GM18502 (cell line): ENCODE results near the gene RUFY3.
"Not testable (repeated sequence)": the region's sequence is repeated elsewhere in the genome, so short reads cannot be mapped to it uniquely, and the experiment has no call there.

Experiments
- ATAC-seq: cut with Tn5 transposase; IDR thresholded peaks from one replicate; pipeline ENCODE4 v1.9.1; 2021; ENCODE audit warnings: mild to moderate bottlenecking; ENCODE audit not compliant: unreplicated experiment, poor library complexity

Gene RUFY3

GRCh38 chr4:70769396-70769795, 47.6 kb downstream of the RUFY3 start:
- not testable (repeated sequence) for ATAC-seq

DNA sequence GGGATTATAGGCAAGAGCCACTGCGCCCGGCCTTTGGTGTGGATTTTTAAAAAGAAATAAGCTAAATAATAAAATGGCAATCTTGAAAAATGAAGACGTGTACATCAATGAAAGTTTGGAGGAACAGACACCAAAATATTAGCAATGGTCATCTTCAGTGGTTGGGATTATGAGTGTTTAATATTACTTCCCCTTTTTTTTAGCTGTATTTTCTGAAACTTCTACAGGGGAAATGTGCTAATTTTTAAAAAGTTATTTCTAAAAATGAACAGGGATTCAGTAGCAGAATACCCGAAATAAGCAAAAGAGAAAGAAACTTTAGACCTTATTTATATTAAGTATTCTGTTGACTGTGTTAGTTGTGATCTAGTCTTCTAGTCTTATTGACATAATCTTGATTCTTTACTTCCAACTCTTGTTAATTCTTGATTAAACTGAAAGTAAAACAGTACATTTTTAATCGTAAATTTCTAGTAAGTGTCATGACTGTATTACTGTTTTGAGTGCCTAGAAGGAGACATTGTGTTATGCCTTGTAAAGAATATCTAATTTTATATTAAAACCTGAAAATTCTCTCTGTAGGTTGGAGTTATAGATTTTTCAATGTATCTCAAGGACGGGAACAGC, 51.3 kb downstream of the RUFY3 start:
- peak; percentile 75 for ATAC-seq

DNA sequence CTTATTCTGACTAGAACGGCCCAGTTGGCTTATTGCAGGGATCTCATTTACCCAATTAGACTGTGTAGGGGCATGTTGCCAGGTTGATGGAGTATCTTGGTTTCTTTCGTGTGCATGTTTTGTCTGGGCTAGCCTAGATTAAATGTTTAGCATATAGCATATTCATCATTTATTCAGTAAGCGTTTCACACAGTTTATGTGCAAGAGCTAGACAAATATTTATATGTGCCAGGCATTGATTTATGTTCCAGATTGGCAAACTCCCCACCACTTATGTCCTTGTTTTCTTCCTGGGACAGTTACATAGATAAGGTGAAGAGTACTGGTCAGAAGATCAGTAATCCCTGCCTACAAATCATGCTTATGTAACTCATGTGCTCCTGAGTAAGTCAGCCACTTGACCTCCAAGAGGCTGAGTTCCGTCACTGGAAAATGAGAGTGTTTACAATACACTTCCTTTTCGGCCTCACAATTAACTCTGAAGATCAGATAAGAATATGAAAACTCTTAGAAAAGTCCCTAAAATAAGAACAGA, 57.2 kb downstream of the RUFY3 start:
- ATAC-seq, result no peak

- no peak for ATAC-seq
Measured at GRCh38 chr4:70783096-70783495, 61.3 kb downstream of the RUFY3 start.

GRCh38 chr4:70787496-70787895, 65.7 kb downstream of the RUFY3 start:
- no peak for ATAC-seq

DNA sequence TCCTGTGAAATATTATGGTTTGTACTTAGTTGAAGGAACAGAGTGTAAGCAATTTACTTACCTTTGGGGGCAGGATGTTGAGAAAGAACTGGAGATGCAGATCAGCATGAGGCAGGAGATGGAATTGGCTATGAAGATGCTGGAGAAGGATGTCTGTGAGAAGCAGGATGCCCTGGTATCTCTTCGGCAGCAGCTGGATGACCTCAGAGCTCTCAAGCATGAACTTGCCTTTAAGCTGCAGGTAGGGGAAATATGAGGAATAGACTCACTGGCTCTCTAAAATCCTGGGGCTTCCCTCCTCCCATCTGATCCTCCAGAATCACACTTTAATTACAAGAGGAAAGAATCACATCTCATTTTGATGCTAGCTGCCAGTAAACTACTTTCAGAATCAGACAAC, 67.0 kb downstream of the RUFY3 start:
- ATAC-seq, result no peak

DNA sequence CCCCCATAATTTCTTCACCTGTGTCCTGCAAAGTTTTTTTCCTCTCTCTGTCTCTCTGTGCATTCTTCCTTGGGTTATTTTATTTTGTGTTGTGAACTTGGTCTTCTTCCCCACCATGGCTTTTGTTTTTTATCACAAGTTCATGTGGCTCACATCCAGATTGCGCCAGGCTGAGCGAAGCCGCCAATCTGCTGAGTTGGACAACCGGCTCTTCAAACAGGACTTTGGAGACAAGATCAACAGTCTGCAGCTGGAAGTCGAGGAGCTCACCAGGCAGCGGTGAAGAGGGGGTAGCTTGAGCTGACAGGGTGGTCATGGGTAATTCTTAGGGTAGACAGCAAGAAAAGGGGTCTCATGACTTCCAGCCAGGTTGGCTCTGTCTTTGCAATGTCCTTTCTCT, 71.9 kb downstream of the RUFY3 start:
- no peak for ATAC-seq

- peak; percentile 78 for ATAC-seq
Measured at GRCh38 chr4:70801265-70801809, 79.6 kb downstream of the RUFY3 start.

DNA sequence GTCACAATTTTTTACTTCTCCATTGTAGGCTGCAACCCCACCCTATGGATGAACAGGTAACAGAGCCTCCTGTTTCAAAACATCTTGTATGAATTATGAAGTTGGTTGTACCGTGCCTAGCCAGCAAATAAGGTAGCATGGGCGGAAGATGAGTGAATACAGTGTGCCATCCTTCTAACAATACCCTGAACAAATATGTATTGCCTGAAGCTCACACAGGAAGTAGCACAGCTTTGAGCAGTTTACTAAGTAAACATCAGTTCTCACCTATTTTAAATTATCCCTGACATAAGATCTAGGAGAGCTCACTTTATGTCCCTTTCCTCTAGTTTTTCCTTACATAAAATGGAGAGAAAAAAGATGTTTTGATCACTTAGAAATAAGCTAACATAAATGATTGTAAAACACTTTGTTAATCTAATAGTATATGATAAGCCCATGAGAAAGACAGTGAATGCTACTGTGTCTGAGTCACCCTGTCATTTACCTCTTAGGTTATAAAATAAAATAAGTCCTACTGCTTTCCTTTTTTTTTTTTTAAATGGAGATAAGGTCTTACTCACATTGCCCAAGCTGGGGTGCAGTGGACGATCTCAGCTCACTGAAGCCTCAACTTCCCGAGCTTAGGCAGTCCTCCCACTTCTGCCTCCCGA, 81.3 kb downstream of the RUFY3 start:
- ATAC-seq, result no peak

GRCh38 chr4:70808151-70808550, 86.4 kb downstream of the RUFY3 start:
- no peak for ATAC-seq

DNA sequence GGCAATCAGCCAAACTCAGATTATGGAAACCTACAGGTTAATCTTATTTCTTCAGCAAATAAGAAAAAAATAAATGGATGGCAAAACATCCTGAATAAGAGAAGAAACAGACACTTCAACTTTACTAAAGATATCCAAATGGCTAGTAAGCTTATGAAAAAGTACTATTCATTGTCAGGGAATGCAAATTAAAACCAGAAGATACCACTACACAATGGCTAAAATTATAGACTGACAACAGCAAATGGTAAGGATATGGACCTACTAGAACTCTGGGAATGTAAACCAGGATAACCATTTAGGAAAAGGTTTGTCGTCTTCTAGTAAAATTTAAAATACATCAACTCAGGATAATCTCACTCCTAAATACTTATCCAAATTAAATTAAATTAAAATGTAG, 93.6 kb downstream of the RUFY3 start:
- ATAC-seq, result no peak

- ATAC-seq, result no peak
Measured at GRCh38 chr4:70816894-70817293, 95.1 kb downstream of the RUFY3 start.

- no peak for ATAC-seq
Measured at GRCh38 chr4:70818173-70818855, 96.5 kb downstream of the RUFY3 start.

DNA sequence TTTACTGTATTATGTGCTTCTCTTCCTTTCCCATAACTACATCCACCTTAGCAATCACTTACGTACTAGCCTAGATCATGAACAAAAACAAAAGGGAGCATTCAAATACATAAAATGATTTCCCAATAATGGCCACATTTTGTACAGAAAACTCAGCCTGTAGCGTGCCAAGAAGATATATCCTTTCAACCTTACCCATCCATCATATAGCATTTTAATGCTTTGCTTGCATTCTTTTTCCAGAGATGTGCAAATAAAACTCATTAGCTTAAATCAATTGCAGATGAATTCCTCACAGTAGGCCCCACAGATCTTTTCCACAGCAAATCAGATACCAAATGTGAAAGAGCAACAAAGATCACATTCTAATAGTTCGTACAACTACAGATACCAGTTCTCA, 97.2 kb downstream of the RUFY3 start:
- ATAC-seq, result no peak

DNA sequence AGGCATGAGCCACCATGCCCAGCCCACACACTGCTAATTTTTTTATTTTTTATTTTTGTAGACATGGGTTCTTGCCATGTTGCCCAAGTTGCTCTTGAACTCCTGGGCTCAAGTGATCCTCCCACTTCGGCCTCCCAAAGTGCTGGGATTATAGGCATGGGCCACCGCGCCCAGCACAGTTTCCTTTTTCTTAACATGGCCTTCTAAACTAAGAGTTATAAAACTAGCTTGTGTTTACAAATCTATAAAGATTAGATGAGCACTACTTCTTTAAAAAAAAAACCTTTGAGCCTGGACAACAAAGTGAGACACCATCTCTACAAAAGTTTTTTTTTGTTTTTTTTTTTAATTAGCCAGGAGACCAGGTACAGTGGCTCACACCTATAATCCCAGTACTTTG, 107.3 kb downstream of the RUFY3 start:
- no peak for ATAC-seq

DNA sequence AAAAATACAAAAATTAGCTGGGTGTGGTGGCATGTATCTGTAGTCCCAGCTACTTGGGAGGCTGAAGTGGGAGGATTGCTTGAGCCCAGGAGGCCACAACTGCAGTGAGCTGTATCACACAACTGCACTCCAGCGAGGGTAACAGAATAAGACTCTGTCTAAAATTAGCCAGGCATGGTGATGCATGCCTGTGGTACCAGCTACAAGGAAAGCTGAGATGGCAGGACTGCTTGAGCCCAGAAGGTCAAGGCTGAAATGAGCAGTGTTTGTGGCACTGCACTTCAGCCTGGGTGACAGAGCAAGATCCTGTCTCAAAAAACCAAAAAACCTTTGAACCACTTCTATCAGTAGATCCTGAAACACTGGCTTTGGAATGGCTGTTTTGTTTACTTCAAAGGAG, 107.7 kb downstream of the RUFY3 start:
- no peak for ATAC-seq

DNA sequence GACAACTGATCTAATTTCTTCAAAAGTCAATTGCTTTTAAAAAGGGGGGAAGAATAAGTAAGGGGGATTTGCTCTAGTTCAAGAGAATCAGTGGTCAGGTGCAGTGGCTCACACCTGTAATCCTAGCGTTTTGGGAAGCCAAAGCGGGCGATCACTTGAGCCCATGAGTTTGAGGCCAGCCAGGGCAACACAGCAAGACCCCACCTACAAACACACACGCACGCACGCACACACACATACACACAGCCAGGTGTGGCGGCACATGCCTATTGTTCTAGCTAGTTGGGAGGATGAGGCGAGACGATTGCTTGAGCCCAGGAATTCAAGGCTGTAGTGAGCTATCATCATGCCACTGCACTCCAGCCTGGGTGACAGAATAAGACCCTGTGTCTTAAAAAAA, 108.3 kb downstream of the RUFY3 start:
- ATAC-seq, result no peak

DNA sequence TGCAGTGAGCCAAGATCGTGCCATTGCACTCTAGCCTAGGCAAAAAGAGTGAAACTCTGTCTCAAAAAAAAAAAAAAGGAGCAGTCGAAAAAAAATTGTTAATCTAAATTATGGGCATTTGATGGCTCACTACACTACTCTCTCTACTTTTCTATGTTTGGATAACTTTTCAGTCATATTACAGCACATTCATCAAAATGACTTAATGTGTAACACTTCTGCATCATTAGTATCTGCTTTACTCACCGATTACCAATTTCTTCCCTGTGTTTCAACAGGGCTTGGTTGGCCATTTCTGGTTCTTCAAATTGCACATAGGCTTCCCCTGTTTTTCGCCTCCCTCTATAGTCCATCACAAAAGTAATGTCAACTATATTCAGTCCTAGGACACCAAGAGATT, 109.5 kb downstream of the RUFY3 start:
- ATAC-seq, result no peak

GRCh38 chr4:70833675-70834074, 111.9 kb downstream of the RUFY3 start:
- ATAC-seq, result no peak

DNA sequence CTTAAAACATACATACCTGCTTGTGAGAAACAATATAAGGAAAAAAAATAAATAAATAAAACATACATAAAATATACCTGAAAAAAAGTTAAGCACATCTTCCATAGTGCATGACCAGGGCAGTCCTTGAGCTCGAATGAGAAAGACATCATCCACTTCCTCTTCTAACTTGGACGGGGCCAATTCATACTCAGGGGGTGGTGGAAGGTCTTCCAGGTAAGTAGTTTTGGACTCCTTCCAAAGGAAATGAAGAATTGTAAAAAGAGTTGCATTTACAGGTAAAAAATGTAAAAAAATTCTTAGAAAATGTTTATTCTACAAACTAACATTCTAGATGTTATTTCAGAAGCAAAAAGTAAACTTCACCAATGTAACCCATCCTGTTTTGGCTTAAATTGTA, 114.3 kb downstream of the RUFY3 start:
- no peak for ATAC-seq

DNA sequence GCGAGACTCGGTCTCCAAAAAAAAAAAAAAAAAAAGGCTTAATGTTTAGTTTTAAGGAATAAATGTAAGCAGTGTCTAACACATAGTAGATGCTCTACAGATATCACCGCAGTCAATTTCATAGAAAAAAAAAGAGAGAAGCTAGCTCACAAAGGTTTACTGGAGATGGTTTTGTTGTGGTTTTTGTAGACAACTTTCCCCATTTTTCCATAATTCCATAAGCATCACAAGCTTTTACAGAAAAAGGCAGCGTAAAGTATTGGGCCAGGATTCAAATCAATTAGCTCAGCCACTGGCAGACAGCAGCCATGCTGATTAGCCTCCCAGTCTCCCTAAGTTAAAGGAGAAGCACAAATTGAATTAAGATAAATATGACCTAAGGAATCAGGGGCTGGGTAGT, 116.4 kb downstream of the RUFY3 start:
- ATAC-seq, result no peak
